H1 (cell line): ENCODE results near the gene GLB1L2. TPM values are rescaled to one million over a fixed set of nuclear protein-coding genes. Genes with fewer than 3 reads are reported as not detected.

Experiments used
- CHD1 ChIP-seq: IDR thresholded peaks from 2 replicates; pipeline ENCODE4 v1.6.1; 2012; ENCODE audit warnings: low read depth, low read length, improper control_type of control experiment
- KDM4A ChIP-seq: IDR thresholded peaks from one replicate; pipeline ENCODE4 v1.7.1; 2012; ENCODE audit warnings: low read depth, mild to moderate bottlenecking, moderate library complexity, low read length, inconsistent platforms; ENCODE audit not compliant: severe bottlenecking
- MAFK ChIP-seq: IDR thresholded peaks from 2 replicates; pipeline ENCODE4 v1.6.1; 2012; ENCODE audit warnings: low read depth, mild to moderate bottlenecking, improper control_type of control experiment, low read length
- SAP30 ChIP-seq: fragments of 300-600 bp; sonication (generic); IDR thresholded peaks from 2 replicates; pipeline ENCODE4 v1.7.1; 2012; ENCODE audit warnings: low read length, moderate library complexity, mild to moderate bottlenecking, inconsistent platforms; ENCODE audit not compliant: insufficient read depth, insufficient replicate concordance
- TAF1 ChIP-seq: IDR thresholded peaks from 2 replicates; pipeline ENCODE4 v1.6.1; 2011; ENCODE audit warnings: mild to moderate bottlenecking, low read depth, low read length
- polyA plus RNA-seq, 7 experiments: library from polyadenylated mRNA; depleted of rRNA in 3 of 7; stranded (reverse) in 5 of 7; unstranded in 2 of 7; fragments of >200 nt in 5 of 7; fragments of 200-250 nt in 2 of 7; gene quantifications; 1 replicate in 5 of 7; 2 replicates in 1 of 7; 4 replicates in 1 of 7; pipeline versions ENCODE4 v1.2.1 to v1.2.3, GENCODE V29; 2011 to 2013; ENCODE audit warnings: missing spikeins in 2 of 7, mixed read lengths in 2 of 7
- total RNA-seq: library from RNA; stranded (reverse); fragmentation: NEBNext Ultra II Directional; extraction: Animal tissue kit (Norgen Biotek cat#: 25700); gene quantifications from 2 replicates; pipeline ENCODE4 v1.2.1, GENCODE V29; 2021

The GLB1L2 gene
- total and polyA plus RNA-seq, 2 of the 8 experiments (the other 6 are each of a cell fraction or from before 2014, with no cell fraction given), result 4.4 to 7.9 TPM

DNA sequence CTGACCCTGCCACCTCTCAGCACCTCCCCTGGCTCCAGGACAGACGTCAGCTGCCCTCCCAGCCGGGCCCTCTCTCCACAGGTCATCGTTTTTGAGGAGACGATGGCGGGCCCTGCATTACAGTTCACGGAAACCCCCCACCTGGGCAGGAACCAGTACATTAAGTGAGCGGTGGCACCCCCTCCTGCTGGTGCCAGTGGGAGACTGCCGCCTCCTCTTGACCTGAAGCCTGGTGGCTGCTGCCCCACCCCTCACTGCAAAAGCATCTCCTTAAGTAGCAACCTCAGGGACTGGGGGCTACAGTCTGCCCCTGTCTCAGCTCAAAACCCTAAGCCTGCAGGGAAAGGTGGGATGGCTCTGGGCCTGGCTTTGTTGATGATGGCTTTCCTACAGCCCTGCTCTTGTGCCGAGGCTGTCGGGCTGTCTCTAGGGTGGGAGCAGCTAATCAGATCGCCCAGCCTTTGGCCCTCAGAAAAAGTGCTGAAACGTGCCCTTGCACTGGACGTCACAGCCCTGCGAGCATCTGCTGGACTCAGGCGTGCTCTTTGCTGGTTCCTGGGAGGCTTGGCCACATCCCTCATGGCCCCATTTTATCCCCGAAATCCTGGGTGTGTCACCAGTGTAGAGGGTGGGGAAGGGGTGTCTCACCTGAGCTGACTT, 43.2 kb downstream of the GLB1L2 start (continued):
- no peak for TF ChIP-seq MAFK
- no peak for TF ChIP-seq TAF1
- TF ChIP-seq SAP30, result no peak
- TF ChIP-seq CHD1, result no peak
- TF ChIP-seq KDM4A, result no peak
